Measurements from ENCODE around the gene NBEAL2.

NBEAL2 gene

GRCh38 chr3:46976326-46977190 is 2.9 kb upstream of the NBEAL2 start, which contains the start of gene CCDC12:
Gene CCDC12, minus strand, starts transcription at chr3:46976745. Its CDS starts 13 bp downstream, at chr3:46976732.
- Histone ChIP-seq H3F3A (ENCODE audit: insufficient read depth, low read length) (no peaks in the 10 kb centered on the region; the same call in 1 of the 2 replicates), H2AFZ (ENCODE audit: low read length) (no peak within 1 kb of the TSS), H3K4me2 (ENCODE audit: low read length) (peak within 1 kb of the TSS; percentile 85), H3K27ac (ENCODE audit: low read depth, low read length, poor library complexity, severe bottlenecking) (peak within 1 kb of the TSS; percentile 85), H3K27me3 (ENCODE audit: insufficient read depth, low read length) (no peaks in the 10 kb centered on the region), H3K79me2 (ENCODE audit: insufficient read depth, low read length) (peaks cover 48% of the 10 kb centered on the region), H3K9me2 (ENCODE audit: low read depth, low read length) (no peaks in the 10 kb centered on the region), H3K4me1 (ENCODE audit: insufficient read depth, low read length, severe bottlenecking) (peaks cover 72% of the 10 kb centered on the region), H3K4me3 (ENCODE audit: low read depth, low read length, poor library complexity, severe bottlenecking) (peak within 1 kb of the TSS; percentile 79), H3K9ac (ENCODE audit: low read length) (peak within 1 kb of the TSS; percentile 76), H3K36me3 (ENCODE audit: insufficient read depth, low read length) (peaks cover 13% of the 10 kb centered on the region; the same call in 1 of the 2 replicates), H3K9me3 (ENCODE audit: low read length) (no peaks in the 10 kb centered on the region), H4K20me1 (ENCODE audit: insufficient read depth, low read length) (no peaks in the 10 kb centered on the region; the same call in 1 of the 2 replicates)
- no peak for TF ChIP-seq EZH2 (IDR thresholded peaks at IDR 0.05; ENCODE audit: borderline replicate concordance, low read length)
- no peak for TF ChIP-seq CTCF (IDR thresholded peaks at IDR 0.05; ENCODE audit: low read length)

DNA sequence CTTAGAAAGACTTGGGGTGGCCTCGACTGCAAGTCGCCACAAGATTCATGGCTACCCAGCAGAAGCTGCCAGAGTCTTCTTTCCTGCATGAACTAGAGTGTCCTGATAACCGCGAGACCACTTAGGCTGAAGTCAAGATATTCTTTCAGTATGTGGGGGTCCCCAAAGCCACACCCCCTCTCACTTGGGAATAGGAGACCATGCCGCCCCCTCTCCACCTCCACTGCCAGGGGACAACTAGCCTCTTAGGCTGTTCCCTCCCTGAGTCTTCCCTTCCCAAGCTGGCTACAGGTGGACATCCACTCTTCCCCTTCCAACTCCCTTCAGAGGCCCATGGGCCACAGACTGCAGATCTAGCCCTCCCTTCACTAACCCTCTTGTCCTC is 1.7 kb upstream of the NBEAL2 start:
- peak overlapping the region; percentile 88; the same call in 1 of the 2 replicates for H3K9ac ChIP-seq (ENCODE audit: low read length)
- H3K27me3 ChIP-seq (ENCODE audit: insufficient read depth, low read length) = no peaks in the 10 kb centered on the region
- no peaks in the 10 kb centered on the region; the same call in 1 of the 2 replicates for H3F3A ChIP-seq (ENCODE audit: insufficient read depth, low read length)
- peaks cover 36% of the 10 kb centered on the region for H3K79me2 ChIP-seq (ENCODE audit: insufficient read depth, low read length)
- peak overlapping the region; percentile 85 for H3K4me2 ChIP-seq (ENCODE audit: low read length)
- H3K27ac ChIP-seq (ENCODE audit: low read depth, low read length, poor library complexity, severe bottlenecking) = peak overlapping the region; percentile 85
- H4K20me1 ChIP-seq (ENCODE audit: insufficient read depth, low read length) = no peaks in the 10 kb centered on the region; the same call in 1 of the 2 replicates
- H3K4me3 ChIP-seq (ENCODE audit: low read depth, low read length, poor library complexity, severe bottlenecking) = peak overlapping the region; percentile 93
- no peaks in the 10 kb centered on the region for H3K9me3 ChIP-seq (ENCODE audit: low read length)
- TF ChIP-seq CTCF (IDR thresholded peaks at IDR 0.05; ENCODE audit: low read length) (no peak), EZH2 (IDR thresholded peaks at IDR 0.05; ENCODE audit: borderline replicate concordance, low read length) (no peak)
- peaks cover 13% of the 10 kb centered on the region; the same call in 1 of the 2 replicates for H3K36me3 ChIP-seq (ENCODE audit: insufficient read depth, low read length)
- no peaks in the 10 kb centered on the region for H3K9me2 ChIP-seq (ENCODE audit: low read depth, low read length)
- H3K4me1 ChIP-seq (ENCODE audit: insufficient read depth, low read length, severe bottlenecking) = peaks cover 64% of the 10 kb centered on the region
- H2AFZ ChIP-seq (ENCODE audit: low read length) = no peak overlapping the region

GRCh38 chr3:46978381-46978780 is 1.1 kb upstream of the NBEAL2 start:
- H3K4me3 ChIP-seq (ENCODE audit: low read depth, low read length, poor library complexity, severe bottlenecking) = peak overlapping the region; percentile 93
- peaks cover 30% of the 10 kb centered on the region for H3K79me2 ChIP-seq (ENCODE audit: insufficient read depth, low read length)
- H3K27ac ChIP-seq (ENCODE audit: low read depth, low read length, poor library complexity, severe bottlenecking) = peak overlapping the region; percentile 85
- H3K9me3 ChIP-seq (ENCODE audit: low read length) = no peaks in the 10 kb centered on the region
- H3K9me2 ChIP-seq (ENCODE audit: low read depth, low read length) = no peaks in the 10 kb centered on the region
- peak overlapping the region; percentile 85 for H3K4me2 ChIP-seq (ENCODE audit: low read length)
- H4K20me1 ChIP-seq (ENCODE audit: insufficient read depth, low read length) = no peaks in the 10 kb centered on the region; the same call in 1 of the 2 replicates
- TF ChIP-seq CTCF (IDR thresholded peaks at IDR 0.05; ENCODE audit: low read length) (no peak), EZH2 (IDR thresholded peaks at IDR 0.05; ENCODE audit: borderline replicate concordance, low read length) (no peak)
- peaks cover 61% of the 10 kb centered on the region for H3K4me1 ChIP-seq (ENCODE audit: insufficient read depth, low read length, severe bottlenecking)
- no peaks in the 10 kb centered on the region for H3K27me3 ChIP-seq (ENCODE audit: insufficient read depth, low read length)
- peaks cover 13% of the 10 kb centered on the region; the same call in 1 of the 2 replicates for H3K36me3 ChIP-seq (ENCODE audit: insufficient read depth, low read length)
- H3K9ac ChIP-seq (ENCODE audit: low read length) = peak overlapping the region; percentile 88; the same call in 1 of the 2 replicates
- no peaks in the 10 kb centered on the region; the same call in 1 of the 2 replicates for H3F3A ChIP-seq (ENCODE audit: insufficient read depth, low read length)
- no peak overlapping the region for H2AFZ ChIP-seq (ENCODE audit: low read length)
